IPS-20b (cell line): ENCODE measurements around the gene GSTK1.
"Not testable (repeated sequence)": the region's sequence is repeated elsewhere in the genome, so short reads cannot be mapped to it uniquely, and the experiment has no call there.

Experiments
- H3K27ac ChIP-seq: one replicate; pipeline ENCODE4 v1.5.1; 2013; ENCODE audit warnings: low read length
- H3K27me3 ChIP-seq: 2 replicates; pipeline ENCODE4 v1.6.1; 2013; ENCODE audit warnings: mild to moderate bottlenecking, low read length, inconsistent platforms; ENCODE audit not compliant: insufficient read depth
- H3K36me3 ChIP-seq: 2 replicates; pipeline ENCODE4 v1.6.1; 2013; ENCODE audit warnings: low read depth, mild to moderate bottlenecking, inconsistent platforms, low read length, moderate library complexity; ENCODE audit not compliant: insufficient read depth
- H3K4me1 ChIP-seq: 2 replicates; pipeline ENCODE4 v1.6.1; 2013; ENCODE audit warnings: mild to moderate bottlenecking, control low read depth, inconsistent platforms, low read length, moderate library complexity; ENCODE audit not compliant: insufficient read depth
- H3K4me3 ChIP-seq: 2 replicates; pipeline ENCODE4 v1.5.1; 2013; ENCODE audit warnings: mild to moderate bottlenecking, low read length, inconsistent platforms
- H3K9ac ChIP-seq: 2 replicates; pipeline ENCODE4 v1.6.1; 2013; ENCODE audit warnings: low read depth, mild to moderate bottlenecking, inconsistent platforms, low read length, moderate library complexity
- H3K9me3 ChIP-seq: 2 replicates; pipeline ENCODE4 v1.6.1; 2013; ENCODE audit warnings: mild to moderate bottlenecking, low read depth, low read length, inconsistent platforms; ENCODE audit not compliant: insufficient read depth

GSTK1 gene

DNA sequence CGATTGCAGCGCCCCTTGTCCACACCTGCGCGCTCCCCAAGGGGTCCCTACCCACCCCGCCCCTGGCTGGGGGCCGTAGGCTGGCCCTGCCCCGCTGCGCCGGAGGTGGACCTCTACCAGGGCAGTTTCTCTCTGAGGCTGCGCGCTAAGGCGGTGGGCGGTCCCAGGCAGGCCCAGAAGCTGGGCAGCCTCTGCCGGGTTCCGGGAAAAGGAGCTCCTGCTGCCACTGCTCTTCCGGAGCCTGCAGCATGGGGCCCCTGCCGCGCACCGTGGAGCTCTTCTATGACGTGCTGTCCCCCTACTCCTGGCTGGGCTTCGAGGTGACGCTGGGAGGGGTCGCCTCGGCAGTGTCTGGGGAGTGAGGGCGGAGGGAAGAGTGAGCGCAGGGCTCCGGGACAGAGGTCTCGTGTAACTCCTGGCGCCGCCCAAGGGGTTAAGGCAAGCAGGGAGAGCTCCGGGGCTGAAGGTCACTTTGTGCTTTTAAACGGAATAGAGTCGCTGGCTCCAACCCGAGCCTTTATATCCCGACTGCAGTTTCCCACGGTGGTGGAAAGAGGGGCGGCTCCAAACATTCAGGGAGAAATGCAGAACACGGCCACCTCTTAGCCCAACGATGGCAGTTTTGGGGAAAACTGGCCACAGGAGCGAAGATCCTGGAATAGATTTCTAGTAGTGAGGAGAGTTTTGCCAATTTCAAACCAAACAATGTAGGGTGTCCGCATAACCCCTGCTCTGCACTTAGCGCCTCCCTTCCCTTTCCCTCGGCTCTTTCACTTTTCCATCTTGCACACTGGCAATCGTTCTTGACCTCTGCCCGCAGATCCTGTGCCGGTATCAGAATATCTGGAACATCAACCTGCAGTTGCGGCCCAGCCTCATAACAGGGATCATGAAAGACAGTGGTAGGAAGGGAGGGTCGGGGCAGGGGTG lies at the start of gene GSTK1:
GSTK1 (plus strand) TSS at position 176 of the 930 bp plus-strand sequence; CDS start at position 249, 73 bp downstream.
- Histone ChIP-seq H3K9ac (peak within 1 kb of the TSS; percentile 80), H3K4me3 (peak within 1 kb of the TSS; percentile 84), H3K36me3 (peaks cover 7% of the 10 kb centered on the region; the same call in 1 of the 2 replicates), H3K27me3 (no peaks in the 10 kb centered on the region; the same call in 1 of the 2 replicates), H3K9me3 (no peaks in the 10 kb centered on the region), H3K27ac (no peak within 1 kb of the TSS), H3K4me1 (no peaks in the 10 kb centered on the region)

DNA sequence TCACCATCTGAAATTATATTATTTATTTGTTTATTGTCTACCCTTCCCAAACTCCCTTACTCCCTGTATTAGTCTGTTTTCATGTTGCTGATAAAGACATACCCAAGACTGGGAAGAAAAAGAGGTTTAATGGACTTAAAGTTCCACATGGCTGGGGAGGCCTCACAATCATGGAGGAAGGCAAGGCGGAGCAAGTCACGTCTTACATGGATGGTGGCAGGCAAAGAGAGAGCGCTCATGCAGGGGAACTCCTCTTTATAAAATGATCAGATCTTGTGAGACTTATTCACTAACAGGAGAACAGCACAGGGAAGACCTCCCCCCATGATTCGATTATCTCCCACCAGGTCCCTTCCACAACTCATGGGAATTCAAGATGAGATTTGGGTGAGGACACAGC lies 49.8 kb upstream of the GSTK1 start:
- not testable (repeated sequence) for H3K9ac ChIP-seq, H3K36me3 ChIP-seq, H3K4me3 ChIP-seq, H3K4me1 ChIP-seq, H3K9me3 ChIP-seq, H3K27ac ChIP-seq, H3K27me3 ChIP-seq

DNA sequence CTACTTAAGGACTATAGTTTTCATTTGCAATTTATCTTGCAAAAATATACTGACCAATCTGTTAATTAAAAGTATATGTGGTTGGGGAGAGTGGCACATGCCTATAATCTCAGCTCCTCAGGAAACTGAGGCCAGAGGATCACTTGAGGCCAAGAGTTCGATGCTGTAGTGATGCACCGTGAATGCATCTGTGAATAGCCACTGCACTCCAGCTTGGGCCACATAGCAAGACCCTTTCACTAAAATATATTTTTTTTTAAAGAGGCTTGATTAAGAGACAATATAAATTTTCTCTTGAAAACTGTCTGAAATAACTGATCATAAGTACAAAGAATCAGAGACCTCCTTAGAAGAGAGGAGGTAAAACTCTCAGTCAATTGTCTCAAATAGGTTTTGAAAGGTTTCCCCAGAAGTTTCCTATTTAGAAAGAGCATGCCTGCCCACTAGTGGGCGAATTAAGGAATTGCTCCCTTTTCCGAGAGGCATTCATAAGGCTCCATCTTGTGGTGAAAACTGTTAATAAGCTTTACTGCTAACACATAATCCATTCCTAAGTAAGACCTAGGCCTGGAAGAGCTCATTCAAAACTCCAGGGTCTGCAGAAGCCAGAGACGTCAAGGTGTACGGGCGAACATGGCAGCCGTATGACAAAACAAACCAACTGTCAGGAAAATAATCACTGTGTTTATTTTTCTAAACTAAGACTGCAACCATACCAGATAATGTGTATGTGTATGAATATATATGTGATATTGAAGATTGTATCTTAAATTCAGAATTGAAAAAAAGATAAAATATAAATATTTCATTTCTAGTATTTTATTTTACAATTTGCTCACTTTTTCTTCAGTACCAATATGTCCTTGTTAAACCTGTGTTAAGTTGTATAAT lies 48.2 kb upstream of the GSTK1 start:
- Histone ChIP-seq H3K27me3 (no peaks in the 10 kb centered on the region), H3K9ac (no peak overlapping the region), H3K9me3 (no peaks in the 10 kb centered on the region), H3K36me3 (no peaks in the 10 kb centered on the region), H3K4me3 (no peak overlapping the region), H3K27ac (no peak overlapping the region), H3K4me1 (no peaks in the 10 kb centered on the region)

DNA sequence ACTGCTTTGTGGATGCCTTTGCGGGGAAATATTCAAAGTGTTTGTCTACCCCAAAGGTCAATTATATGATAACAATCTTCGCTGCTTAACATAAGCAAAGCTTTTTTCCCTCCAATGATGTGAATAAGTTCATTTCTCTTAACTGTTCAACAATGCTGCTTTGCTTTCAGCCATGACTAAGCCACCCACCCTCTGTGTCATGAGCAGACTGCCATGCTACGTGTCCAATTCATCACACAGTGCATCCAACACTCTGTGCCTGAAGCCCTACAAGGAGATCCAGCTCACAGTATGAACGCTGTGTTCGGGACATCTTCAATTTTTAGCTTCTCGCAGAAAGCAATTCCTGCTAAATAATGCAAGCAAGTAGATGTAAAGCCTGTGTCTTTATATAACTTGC lies 47.1 kb upstream of the GSTK1 start:
- Histone ChIP-seq H3K4me3 (no peak overlapping the region), H3K27me3 (no peaks in the 10 kb centered on the region), H3K9ac (no peak overlapping the region), H3K36me3 (no peaks in the 10 kb centered on the region), H3K4me1 (no peaks in the 10 kb centered on the region), H3K27ac (no peak overlapping the region), H3K9me3 (no peaks in the 10 kb centered on the region)

DNA sequence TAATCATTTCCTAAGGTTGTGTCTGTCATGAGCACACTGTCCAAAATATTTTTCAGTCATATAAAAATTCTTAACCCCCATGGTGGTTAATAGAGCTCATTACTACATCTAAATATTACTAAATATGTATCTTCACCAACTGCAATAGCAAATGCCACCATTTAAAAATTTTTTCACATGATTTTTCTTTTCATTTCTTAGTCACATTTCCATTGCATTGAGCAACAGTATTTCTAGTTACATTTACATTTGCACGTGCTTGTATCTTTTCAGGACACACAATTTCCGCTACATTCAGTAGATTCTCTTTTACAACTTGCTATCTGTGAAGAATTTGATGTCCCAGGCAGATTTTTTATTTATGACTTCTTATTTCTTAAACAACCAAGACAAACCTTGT lies 46.6 kb upstream of the GSTK1 start:
- no peaks in the 10 kb centered on the region for H3K36me3 ChIP-seq
- no peaks in the 10 kb centered on the region for H3K4me1 ChIP-seq
- no peaks in the 10 kb centered on the region for H3K27me3 ChIP-seq
- no peak overlapping the region for H3K9ac ChIP-seq
- no peak overlapping the region for H3K4me3 ChIP-seq
- H3K9me3 ChIP-seq = no peaks in the 10 kb centered on the region
- no peak overlapping the region for H3K27ac ChIP-seq

DNA sequence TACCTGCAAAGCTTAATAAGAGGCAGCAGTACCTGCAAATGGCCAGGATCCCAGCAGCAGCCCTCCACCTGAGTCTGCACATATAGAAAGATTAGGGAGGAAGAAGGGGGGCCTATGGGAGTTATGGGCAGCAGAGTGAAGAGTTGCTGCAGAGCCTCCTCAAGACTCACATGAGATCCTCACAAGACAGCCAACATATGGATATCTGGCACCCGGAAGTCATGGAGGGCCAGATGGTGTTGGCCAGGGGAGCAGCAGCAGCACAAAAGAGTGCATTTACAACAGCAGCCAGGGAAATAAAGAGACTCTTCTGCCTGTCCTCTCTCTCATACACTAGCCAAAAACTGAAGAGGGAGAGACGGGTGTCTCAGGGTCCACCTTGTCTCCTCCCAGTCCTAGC lies 45.4 kb upstream of the GSTK1 start:
- Histone ChIP-seq H3K4me3 (no peak overlapping the region), H3K9ac (no peak overlapping the region), H3K4me1 (no peaks in the 10 kb centered on the region), H3K27ac (no peak overlapping the region), H3K27me3 (no peaks in the 10 kb centered on the region), H3K9me3 (no peaks in the 10 kb centered on the region), H3K36me3 (no peaks in the 10 kb centered on the region)

DNA sequence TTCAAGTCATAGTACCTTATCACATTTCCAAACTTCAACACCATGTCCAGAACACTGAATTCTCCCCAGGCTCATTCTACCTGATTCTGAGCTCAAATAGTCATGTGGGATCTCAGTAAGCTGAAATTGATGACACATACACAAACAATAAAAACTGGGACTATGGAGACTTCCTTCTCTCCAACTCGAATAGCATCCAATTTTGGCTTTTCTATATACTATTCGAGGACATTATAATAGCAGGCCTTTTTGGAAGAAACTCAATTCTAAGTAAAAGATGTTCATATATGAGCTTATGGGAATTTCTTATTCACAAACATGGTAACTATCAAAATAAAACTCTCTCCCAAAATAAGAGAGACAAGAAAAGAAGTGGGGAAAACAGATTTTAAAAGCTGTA lies 42.0 kb upstream of the GSTK1 start:
- Histone ChIP-seq H3K9me3 (no peaks in the 10 kb centered on the region), H3K27ac (no peak overlapping the region), H3K27me3 (no peaks in the 10 kb centered on the region), H3K9ac (no peak overlapping the region), H3K36me3 (no peaks in the 10 kb centered on the region), H3K4me3 (no peak overlapping the region), H3K4me1 (no peaks in the 10 kb centered on the region)

DNA sequence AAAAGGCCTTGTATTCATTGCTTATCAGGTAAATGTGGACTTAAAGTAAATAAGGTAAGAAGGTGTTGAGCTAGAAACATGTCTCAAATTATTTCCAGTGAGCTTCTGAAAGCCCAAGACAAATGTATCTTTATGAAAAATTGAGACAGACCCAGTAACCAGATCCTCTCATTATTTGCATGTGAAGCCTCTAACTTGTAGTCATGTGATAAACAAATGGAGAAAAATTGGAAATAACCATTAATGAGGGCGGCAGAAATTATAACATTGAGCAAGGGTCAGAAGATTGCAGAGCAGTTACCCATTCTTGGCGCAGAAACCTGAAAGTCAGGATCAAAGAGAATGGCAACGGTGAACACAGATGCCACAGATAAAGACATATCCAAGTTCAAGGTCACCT lies 41.5 kb upstream of the GSTK1 start, which contains the start of gene TAS2R40:
TAS2R40 (plus strand) TSS at position 301 of the 400 bp plus-strand sequence; CDS start at position 343, 42 bp downstream.
- no peaks in the 10 kb centered on the region for H3K9me3 ChIP-seq
- no peak within 1 kb of the TSS for H3K9ac ChIP-seq
- no peaks in the 10 kb centered on the region for H3K36me3 ChIP-seq
- H3K27ac ChIP-seq = no peak within 1 kb of the TSS
- no peaks in the 10 kb centered on the region for H3K4me1 ChIP-seq
- no peak within 1 kb of the TSS for H3K4me3 ChIP-seq
- H3K27me3 ChIP-seq = no peaks in the 10 kb centered on the region

DNA sequence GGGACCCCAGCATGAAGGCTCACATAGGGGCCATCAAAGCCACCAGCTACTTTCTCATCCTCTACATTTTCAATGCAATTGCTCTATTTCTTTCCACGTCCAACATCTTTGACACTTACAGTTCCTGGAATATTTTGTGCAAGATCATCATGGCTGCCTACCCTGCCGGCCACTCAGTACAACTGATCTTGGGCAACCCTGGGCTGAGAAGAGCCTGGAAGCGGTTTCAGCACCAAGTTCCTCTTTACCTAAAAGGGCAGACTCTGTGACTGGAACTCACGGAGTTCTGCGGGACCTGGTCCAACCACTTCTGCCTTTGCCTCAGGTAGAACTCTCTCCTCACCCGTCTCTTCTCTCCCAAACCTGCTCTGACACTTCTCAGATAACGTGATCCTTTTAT lies 40.5 kb upstream of the GSTK1 start:
- H3K4me3 ChIP-seq = no peak overlapping the region
- no peak overlapping the region for H3K27ac ChIP-seq
- no peak overlapping the region for H3K9ac ChIP-seq
- H3K27me3 ChIP-seq = no peaks in the 10 kb centered on the region
- no peaks in the 10 kb centered on the region for H3K9me3 ChIP-seq
- H3K4me1 ChIP-seq = no peaks in the 10 kb centered on the region
- H3K36me3 ChIP-seq = no peaks in the 10 kb centered on the region

DNA sequence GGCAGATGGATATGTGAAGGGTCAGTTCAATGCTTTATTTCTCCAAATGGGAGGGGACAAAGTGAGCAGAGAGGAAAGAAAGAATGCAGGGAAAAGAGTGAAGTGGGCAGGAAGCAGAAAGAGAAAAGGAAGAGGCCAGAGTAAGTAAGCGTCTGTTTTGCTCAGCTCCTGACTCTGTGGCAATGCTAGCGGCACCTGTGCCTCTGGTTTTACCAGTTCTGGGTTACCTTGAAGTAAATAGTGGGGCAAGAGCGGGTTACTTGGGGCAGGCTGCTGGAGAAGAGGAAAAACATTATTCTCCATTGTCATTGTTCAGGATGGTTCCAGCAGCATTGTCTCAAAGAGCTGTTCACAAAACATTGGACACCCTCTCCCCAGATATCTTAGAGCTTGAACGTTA lies 39.5 kb upstream of the GSTK1 start:
- no peaks in the 10 kb centered on the region for H3K4me1 ChIP-seq
- no peaks in the 10 kb centered on the region for H3K9me3 ChIP-seq
- no peak overlapping the region for H3K4me3 ChIP-seq
- no peak overlapping the region for H3K9ac ChIP-seq
- H3K27me3 ChIP-seq = no peaks in the 10 kb centered on the region
- H3K36me3 ChIP-seq = no peaks in the 10 kb centered on the region
- H3K27ac ChIP-seq = no peak overlapping the region

DNA sequence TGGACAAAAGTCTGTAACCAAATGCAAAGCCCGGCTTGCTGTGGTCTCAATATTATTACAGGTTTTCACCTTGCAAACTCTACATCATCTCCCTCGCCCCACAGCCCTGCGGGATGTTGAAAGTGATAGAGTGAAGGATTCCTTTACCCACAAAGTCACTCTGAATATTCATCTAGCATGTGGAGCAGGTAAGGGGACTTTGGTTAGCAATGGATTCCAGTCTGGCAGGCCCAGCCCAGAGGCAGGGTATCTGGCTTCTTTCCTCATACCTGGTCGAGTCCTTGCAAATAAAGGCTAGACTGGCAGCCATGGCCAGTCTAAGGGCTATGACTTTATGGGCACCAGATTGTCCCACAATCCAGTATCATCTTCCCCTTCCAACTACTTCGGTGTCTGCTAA lies 38.2 kb upstream of the GSTK1 start:
- no peaks in the 10 kb centered on the region for H3K36me3 ChIP-seq
- no peaks in the 10 kb centered on the region for H3K4me1 ChIP-seq
- no peaks in the 10 kb centered on the region for H3K27me3 ChIP-seq
- no peak overlapping the region for H3K27ac ChIP-seq
- H3K4me3 ChIP-seq = no peak overlapping the region
- H3K9me3 ChIP-seq = no peaks in the 10 kb centered on the region
- no peak overlapping the region for H3K9ac ChIP-seq
